ENCODE measurements around the gene MYH6. TPM values are rescaled to one million over a fixed set of nuclear protein-coding genes. Genes with fewer than 3 reads are reported as not detected.

The MYH6 gene
- total RNA-seq, 1 experiment from 2014 or later, result not detected

GRCh38 chr14:23382731-23383440 is 25.2 kb downstream of the MYH6 start:
- POLR2A ChIA-PET (ENCODE audit: low non-redundant PET), result interaction anchor here (0.6 to 0.7 kb wide), 3 partner anchors 9 to 61 kb away, joined by 3 to 4 read pairs (median 3); no protein-coding TSS in a partner anchor
- CTCF ChIA-PET, result no interaction called here
- intact Hi-C loops (cut with micrococcal nuclease; ENCODE audit: unreplicated experiment), result loop anchor here (5.0 kb wide), 1 partner anchor 116 kb away; no protein-coding TSS in a partner anchor
- TF ChIP-seq, protein P1, sequence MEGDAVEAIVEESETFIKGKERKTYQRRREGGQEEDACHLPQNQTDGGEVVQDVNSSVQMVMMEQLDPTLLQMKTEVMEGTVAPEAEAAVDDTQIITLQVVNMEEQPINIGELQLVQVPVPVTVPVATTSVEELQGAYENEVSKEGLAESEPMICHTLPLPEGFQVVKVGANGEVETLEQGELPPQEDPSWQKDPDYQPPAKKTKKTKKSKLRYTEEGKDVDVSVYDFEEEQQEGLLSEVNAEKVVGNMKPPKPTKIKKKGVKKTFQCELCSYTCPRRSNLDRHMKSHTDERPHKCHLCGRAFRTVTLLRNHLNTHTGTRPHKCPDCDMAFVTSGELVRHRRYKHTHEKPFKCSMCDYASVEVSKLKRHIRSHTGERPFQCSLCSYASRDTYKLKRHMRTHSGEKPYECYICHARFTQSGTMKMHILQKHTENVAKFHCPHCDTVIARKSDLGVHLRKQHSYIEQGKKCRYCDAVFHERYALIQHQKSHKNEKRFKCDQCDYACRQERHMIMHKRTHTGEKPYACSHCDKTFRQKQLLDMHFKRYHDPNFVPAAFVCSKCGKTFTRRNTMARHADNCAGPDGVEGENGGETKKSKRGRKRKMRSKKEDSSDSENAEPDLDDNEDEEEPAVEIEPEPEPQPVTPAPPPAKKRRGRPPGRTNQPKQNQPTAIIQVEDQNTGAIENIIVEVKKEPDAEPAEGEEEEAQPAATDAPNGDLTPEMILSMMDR (conservative IDR thresholded peaks at IDR 0.05; ENCODE audit: low read depth, low read length), result no peak
- no peak for TF ChIP-seq EZH2 (IDR thresholded peaks at IDR 0.05; ENCODE audit: borderline replicate concordance, low read depth, low read length, poor library complexity, severe bottlenecking)
- Histone ChIP-seq H3K36me3 (ENCODE audit: insufficient read depth, low read length, poor library complexity, severe bottlenecking) (no peaks in the 10 kb centered on the region), H3K27ac (ENCODE audit: low read depth, low read length, poor library complexity, severe bottlenecking) (no peak overlapping the region), H3K27me3 (replicated peaks; ENCODE audit: insufficient read depth, low read depth, low read length, poor library complexity) (no peaks in the 10 kb centered on the region), H3K4me1 (ENCODE audit: insufficient read depth, low read length, poor library complexity, severe bottlenecking) (no peaks in the 10 kb centered on the region), H3K9me3 (ENCODE audit: low read depth, low read length, poor library complexity, severe bottlenecking) (no peaks in the 10 kb centered on the region), H3K4me3 (ENCODE audit: low read depth, low read length, poor library complexity, severe bottlenecking) (no peak overlapping the region)
- DNase-seq (ENCODE audit: low spot score), result no peak
- no TSS peak for BruUV-seq (replicated peaks)

GRCh38 chr14:23382276-23382675 is 25.8 kb downstream of the MYH6 start:
- no peak for DNase-seq (ENCODE audit: low spot score)

DNA sequence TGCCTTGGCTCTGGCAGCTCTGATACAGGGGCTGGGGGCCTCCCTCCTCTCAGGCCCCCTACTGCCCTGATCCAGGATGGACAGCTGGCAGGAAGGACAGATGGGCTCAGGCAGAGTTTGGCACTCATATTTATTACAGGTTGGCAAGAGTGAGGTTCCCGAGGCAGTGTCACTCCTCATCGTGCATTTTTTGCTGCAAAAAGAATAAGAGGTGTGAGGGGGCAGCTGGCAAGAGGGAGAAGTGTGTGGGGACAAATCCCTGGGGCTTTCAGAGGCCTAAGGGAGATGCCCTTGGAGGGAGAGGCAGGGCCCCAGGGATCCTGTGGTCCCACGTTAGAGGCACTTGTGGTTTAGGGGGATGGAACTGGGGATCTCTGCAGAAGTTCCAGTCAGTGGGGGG is 26.2 kb downstream of the MYH6 start:
- H3K27me3 ChIP-seq (replicated peaks; ENCODE audit: insufficient read depth, low read depth, low read length, poor library complexity), result no peaks in the 10 kb centered on the region
- peaks cover 3% of the 10 kb centered on the region for H3K4me1 ChIP-seq (ENCODE audit: insufficient read depth, low read length, poor library complexity, severe bottlenecking)
- intact Hi-C loops (cut with micrococcal nuclease; ENCODE audit: unreplicated experiment), result loop anchor here (5.0 kb wide), 1 partner anchor 115 kb away; no protein-coding TSS in a partner anchor
- BruUV-seq (replicated peaks), result no TSS peak
- CTCF ChIA-PET, result no interaction called here
- H3K36me3 ChIP-seq (ENCODE audit: insufficient read depth, low read length, poor library complexity, severe bottlenecking), result no peaks in the 10 kb centered on the region
- no peak for DNase-seq (ENCODE audit: low spot score)
- H3K27ac ChIP-seq (ENCODE audit: low read depth, low read length, poor library complexity, severe bottlenecking), result no peak overlapping the region
- H3K9me3 ChIP-seq (ENCODE audit: low read depth, low read length, poor library complexity, severe bottlenecking), result no peaks in the 10 kb centered on the region
- POLR2A ChIA-PET (ENCODE audit: low non-redundant PET), result interaction anchor here (0.7 kb wide), 1 partner anchor 10 kb away, joined by 3 read pairs; no protein-coding TSS in a partner anchor
- no peak overlapping the region for H3K4me3 ChIP-seq (ENCODE audit: low read depth, low read length, poor library complexity, severe bottlenecking)
- no peak for TF ChIP-seq EZH2 (IDR thresholded peaks at IDR 0.05; ENCODE audit: borderline replicate concordance, low read depth, low read length, poor library complexity, severe bottlenecking)
- TF ChIP-seq, protein P1 (conservative IDR thresholded peaks at IDR 0.05; ENCODE audit: low read depth, low read length), result no peak

More at GRCh38 chr14:23382276-23382675, 25.8 kb downstream of the MYH6 start:
- Histone ChIP-seq H3K9me3 (ENCODE audit: low read depth, low read length, poor library complexity, severe bottlenecking) (no peaks in the 10 kb centered on the region), H3K36me3 (ENCODE audit: insufficient read depth, low read length, poor library complexity, severe bottlenecking) (no peaks in the 10 kb centered on the region), H3K27me3 (replicated peaks; ENCODE audit: insufficient read depth, low read depth, low read length, poor library complexity) (no peaks in the 10 kb centered on the region), H3K4me3 (ENCODE audit: low read depth, low read length, poor library complexity, severe bottlenecking) (no peak overlapping the region), H3K4me1 (ENCODE audit: insufficient read depth, low read length, poor library complexity, severe bottlenecking) (no peaks in the 10 kb centered on the region), H3K27ac (ENCODE audit: low read depth, low read length, poor library complexity, severe bottlenecking) (no peak overlapping the region)
- TF ChIP-seq, protein P1 (conservative IDR thresholded peaks at IDR 0.05; ENCODE audit: low read depth, low read length), result no peak
- TF ChIP-seq EZH2 (IDR thresholded peaks at IDR 0.05; ENCODE audit: borderline replicate concordance, low read depth, low read length, poor library complexity, severe bottlenecking), result no peak
- ChIA-PET CTCF (no interaction called here), POLR2A (ENCODE audit: low non-redundant PET) (interaction anchor here (0.6 to 0.7 kb wide), 3 partner anchors 10 to 61 kb away, joined by 3 to 4 read pairs (median 3); no protein-coding TSS in a partner anchor)
- intact Hi-C loops (cut with micrococcal nuclease; ENCODE audit: unreplicated experiment), result loop anchor here (5.0 kb wide), 1 partner anchor 115 kb away; no protein-coding TSS in a partner anchor
- BruUV-seq (replicated peaks), result no TSS peak

Measured in A673 (cell line).